GM23338 (cell line): ENCODE measurements around the gene PTPRE.

Source experiments
- CTCF ChIP-seq, 2 experiments: fragments of 200-600 bp in 1 of 2; sonication (generic) in 1 of 2; conservative IDR thresholded peaks; 2 replicates each; pipeline versions ENCODE4 v1.5.1 to v1.6.1; 2016 to 2017; ENCODE audit warnings: antibody characterized with exemption in 2 of 2, low read depth in 2 of 2, mild to moderate bottlenecking in 2 of 2, moderate library complexity in 1 of 2
- POLR2AphosphoS5 ChIP-seq: IDR thresholded peaks from 2 replicates; pipeline ENCODE4 v1.6.1; 2016; ENCODE audit warnings: antibody characterized with exemption, low read depth
- REST ChIP-seq: IDR thresholded peaks from one replicate; pipeline ENCODE4 v1.6.1; 2018; ENCODE audit warnings: antibody characterized with exemption; ENCODE audit not compliant: unreplicated experiment

GRCh38 chr10:127874671-127875448 is 32.0 kb upstream of the PTPRE start:
- no peak for TF ChIP-seq CTCF (conservative IDR thresholded peaks at IDR 0.05; ENCODE audit: low read depth in 2 of 2)
- no peak for TF ChIP-seq REST
- no peak for TF ChIP-seq POLR2AphosphoS5
